Activated CD8-positive, alpha-beta memory T cell treated with anti-CD3 and anti-CD28 coated beads, Interleukin-2, amount 10 ng/mL, durations not matched to agents 7 days and 5 days (primary cell): ENCODE data around the gene CHEK2. TPM values are rescaled to one million over a fixed set of nuclear protein-coding genes. Genes with fewer than 3 reads are reported as not detected.
"Not testable (repeated sequence)": the region's sequence is repeated elsewhere in the genome, so short reads cannot be mapped to it uniquely, and the experiment has no call there.

Source experiments
- ATAC-seq: fragments of 150-1000 bp; cut with Tn5 transposase; one replicate; pipeline ENCODE4 v1.10.0; 2021; ENCODE audit warnings: moderate library complexity
- CTCF ChIA-PET: fragments of 350-600 bp; sonication (Branson Sonifier 250); formaldehyde crosslinking; loops from one replicate; lab custom pipeline; 2021; ENCODE audit warnings: antibody characterized with exemption; lab: Charles Lee
- DNase-seq: peaks from one replicate; pipeline ENCODE4 v3.0.0-alpha.2; 2020
- H3K27ac Mint-ChIP-seq: one replicate; pipeline ENCODE4 v1.8.0; 2021; ENCODE audit warnings: mild to moderate bottlenecking, mixed read lengths
- H3K27me3 Mint-ChIP-seq: one replicate; pipeline ENCODE4 v1.8.0; 2021; ENCODE audit warnings: mixed read lengths
- H3K36me3 Mint-ChIP-seq: one replicate; pipeline ENCODE4 v1.8.0; 2021; ENCODE audit warnings: mild to moderate bottlenecking, mixed read lengths
- H3K4me1 Mint-ChIP-seq: one replicate; pipeline ENCODE4 v1.8.0; 2021; ENCODE audit warnings: mixed read lengths
- H3K4me3 Mint-ChIP-seq: one replicate; pipeline ENCODE4 v1.8.0; 2021; ENCODE audit warnings: mild to moderate bottlenecking, moderate library complexity, mixed read lengths
- H3K9me3 Mint-ChIP-seq: one replicate; pipeline ENCODE4 v1.8.0; 2022; ENCODE audit warnings: low read depth, mixed read lengths
- total RNA-seq, 2 experiments: library from RNA; stranded (reverse); gene quantifications; one replicate each; pipeline ENCODE4 v1.2.3, GENCODE V29; 2021

Gene CHEK2
- total RNA-seq, 2 experiments from 2014 or later = 31.6 to 49.0 TPM

DNA sequence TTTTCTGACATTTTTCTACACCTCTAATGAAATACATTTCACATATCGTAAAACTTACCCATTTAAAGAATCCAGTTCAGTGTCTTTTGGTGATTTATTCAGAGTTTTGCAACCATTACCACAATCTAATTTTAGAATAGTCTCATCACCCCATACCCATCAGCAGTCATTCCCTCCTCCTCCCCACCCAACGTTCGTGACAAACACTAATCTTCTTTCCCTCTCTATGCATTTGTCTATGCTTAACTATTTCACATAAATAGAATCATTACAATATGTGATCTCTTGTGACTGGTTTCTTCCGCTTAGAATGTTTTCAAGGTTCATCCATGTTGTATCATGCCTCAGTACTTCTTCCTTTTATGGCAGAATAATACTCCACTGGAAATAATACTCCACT lies 71.5 kb downstream of the CHEK2 start:
- no peak overlapping the region for H3K4me3 Mint-ChIP-seq
- H3K27me3 Mint-ChIP-seq = peaks cover 45% of the 10 kb centered on the region
- H3K36me3 Mint-ChIP-seq = peaks cover 14% of the 10 kb centered on the region
- ATAC-seq = no peak
- H3K9me3 Mint-ChIP-seq = peaks cover 6% of the 10 kb centered on the region
- H3K27ac Mint-ChIP-seq = no peak overlapping the region
- peaks cover 28% of the 10 kb centered on the region for H3K4me1 Mint-ChIP-seq
- DNase-seq = no peak
- CTCF ChIA-PET = no interaction called here

DNA sequence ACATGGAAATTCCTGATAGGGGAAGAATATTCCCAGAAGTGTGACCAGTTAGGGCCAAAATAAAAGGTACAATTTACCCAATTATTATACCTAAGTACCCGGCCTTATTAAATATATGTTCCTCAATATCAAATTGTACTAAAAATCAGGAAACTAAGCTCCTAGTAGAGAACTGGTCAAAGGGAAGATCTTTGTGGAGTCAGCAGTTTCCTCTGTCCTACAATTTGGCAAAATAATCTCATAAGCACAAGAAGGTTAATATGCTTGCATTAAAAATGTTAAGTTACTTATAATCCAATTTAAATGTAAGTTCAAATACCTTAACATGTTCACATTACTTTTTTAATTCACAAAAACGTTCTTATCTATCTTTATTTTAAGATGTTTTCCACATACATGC lies 72.2 kb downstream of the CHEK2 start:
- no peak for DNase-seq
- H3K27me3 Mint-ChIP-seq = peaks cover 38% of the 10 kb centered on the region
- no peak overlapping the region for H3K4me3 Mint-ChIP-seq
- CTCF ChIA-PET = no interaction called here
- peaks cover 6% of the 10 kb centered on the region for H3K9me3 Mint-ChIP-seq
- no peak overlapping the region for H3K27ac Mint-ChIP-seq
- peaks cover 14% of the 10 kb centered on the region for H3K36me3 Mint-ChIP-seq
- H3K4me1 Mint-ChIP-seq = peaks cover 22% of the 10 kb centered on the region
- no peak for ATAC-seq

DNA sequence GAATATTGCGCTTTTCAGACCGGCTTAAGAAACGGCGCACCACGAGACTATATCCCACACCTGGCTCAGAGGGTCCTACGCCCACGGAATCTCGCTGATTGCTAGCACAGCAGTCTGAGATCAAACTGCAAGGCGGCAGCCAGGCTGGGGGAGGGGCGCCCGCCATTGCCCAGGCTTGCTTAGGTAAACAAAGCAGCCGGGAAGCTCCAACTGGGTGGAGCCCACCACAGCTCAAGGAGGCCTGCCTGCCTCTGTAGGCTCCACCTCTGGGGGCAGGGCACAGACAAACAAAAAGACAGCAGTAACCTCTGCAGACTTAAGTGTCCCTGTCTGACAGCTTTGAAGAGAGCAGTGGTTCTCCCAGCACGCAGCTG lies 78.1 kb downstream of the CHEK2 start:
- H3K27ac Mint-ChIP-seq, DNase-seq, CTCF ChIA-PET, H3K4me3 Mint-ChIP-seq, ATAC-seq, H3K9me3 Mint-ChIP-seq, H3K36me3 Mint-ChIP-seq, H3K4me1 Mint-ChIP-seq: not testable (repeated sequence)
- peaks cover 18% of the 10 kb centered on the region for H3K27me3 Mint-ChIP-seq

DNA sequence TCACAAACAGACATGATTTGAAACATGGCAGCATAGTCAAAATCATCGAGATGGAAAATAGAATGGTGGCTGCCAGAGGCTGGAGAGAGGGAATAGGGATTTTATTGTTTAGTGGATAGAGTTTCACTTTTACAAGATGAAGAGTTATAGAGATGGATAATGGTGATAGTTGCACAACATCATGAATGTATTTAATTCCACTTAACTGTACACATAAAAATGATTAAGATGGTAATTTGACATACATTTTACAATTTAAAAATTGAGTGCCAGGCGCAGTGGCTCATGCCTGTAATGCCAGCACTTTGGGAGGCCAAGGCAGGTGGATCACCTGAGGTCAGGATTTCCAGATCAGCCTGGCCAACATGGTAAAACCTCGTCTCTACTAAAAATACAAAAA lies 83.2 kb downstream of the CHEK2 start:
- Mint-ChIP-seq H3K27me3 (peaks cover 50% of the 10 kb centered on the region), H3K4me3 (no peak overlapping the region), H3K27ac (no peak overlapping the region), H3K9me3 (no peaks in the 10 kb centered on the region), H3K4me1 (no peaks in the 10 kb centered on the region), H3K36me3 (no peaks in the 10 kb centered on the region)
- ATAC-seq (no peak), DNase-seq (no peak)
- CTCF ChIA-PET = interaction anchor here (1.0 kb wide), 1 partner anchor 178 kb away, joined by 3 read pairs; no protein-coding TSS in a partner anchor

DNA sequence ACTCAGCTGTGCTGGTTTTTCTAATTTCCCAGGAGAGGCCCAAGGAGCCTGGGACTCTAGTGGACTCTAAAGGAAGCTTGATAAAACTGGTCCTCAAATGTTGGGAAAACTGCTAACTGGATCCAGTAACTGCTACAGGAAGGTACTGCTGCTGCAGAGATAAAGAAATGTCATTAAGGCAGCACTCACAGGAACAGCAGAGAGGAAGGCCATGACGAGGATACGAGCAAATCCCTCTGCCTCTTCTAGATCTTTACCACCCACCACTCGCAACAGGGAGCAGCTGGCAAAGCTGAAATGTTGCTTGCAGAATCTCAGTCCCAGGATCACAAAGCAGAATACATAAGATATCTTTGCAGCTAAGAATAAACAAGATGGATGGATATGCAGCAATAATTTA lies 85.4 kb downstream of the CHEK2 start:
- CTCF ChIA-PET = no interaction called here
- H3K36me3 Mint-ChIP-seq = no peaks in the 10 kb centered on the region
- H3K4me1 Mint-ChIP-seq = no peaks in the 10 kb centered on the region
- DNase-seq = no peak
- H3K4me3 Mint-ChIP-seq = no peak overlapping the region
- H3K9me3 Mint-ChIP-seq = no peaks in the 10 kb centered on the region
- ATAC-seq = no peak
- no peak overlapping the region for H3K27ac Mint-ChIP-seq
- H3K27me3 Mint-ChIP-seq = peaks cover 59% of the 10 kb centered on the region

DNA sequence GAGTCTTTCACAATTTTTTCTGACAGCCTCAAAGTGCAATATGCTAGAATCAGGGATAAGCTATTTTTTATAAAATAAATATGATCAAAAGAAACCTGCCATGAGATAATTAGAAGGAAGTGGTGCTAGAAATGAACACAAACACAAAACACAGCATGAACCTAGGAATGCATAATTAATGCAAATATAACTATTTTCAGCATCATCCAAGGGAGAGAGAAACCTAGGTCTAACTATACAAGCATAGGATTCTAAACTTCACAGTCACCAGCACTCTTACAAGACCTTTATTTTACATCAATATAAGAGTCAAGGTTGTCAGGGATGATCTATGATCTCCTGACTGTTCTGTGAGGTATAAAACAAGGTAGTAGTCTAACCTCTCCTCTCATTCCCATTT lies 91.2 kb downstream of the CHEK2 start:
- CTCF ChIA-PET = no interaction called here
- DNase-seq = no peak
- H3K9me3 Mint-ChIP-seq = no peaks in the 10 kb centered on the region
- ATAC-seq = no peak
- H3K36me3 Mint-ChIP-seq = no peaks in the 10 kb centered on the region
- H3K4me3 Mint-ChIP-seq = no peak overlapping the region
- H3K4me1 Mint-ChIP-seq = no peaks in the 10 kb centered on the region
- H3K27me3 Mint-ChIP-seq = peaks cover 74% of the 10 kb centered on the region
- no peak overlapping the region for H3K27ac Mint-ChIP-seq

DNA sequence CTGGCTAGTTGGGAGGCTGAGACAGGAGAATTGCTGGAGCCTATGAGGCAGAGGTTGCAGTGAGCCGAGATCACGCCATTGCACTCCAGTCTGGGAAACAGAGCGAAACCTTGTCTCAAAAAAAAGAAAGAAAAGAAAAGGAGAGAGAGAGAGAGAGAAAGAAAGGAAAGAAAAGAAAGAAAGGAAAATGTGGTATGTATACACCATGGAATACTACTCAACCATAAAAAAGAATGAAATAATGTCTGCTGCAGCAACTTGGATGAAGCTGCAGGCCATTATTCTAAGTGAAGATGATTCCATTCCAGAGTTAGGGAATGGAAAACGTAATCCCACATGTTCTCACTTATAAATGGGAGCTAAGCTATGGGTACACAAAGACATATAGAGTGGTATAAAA lies 92.8 kb downstream of the CHEK2 start:
- H3K4me1 Mint-ChIP-seq = no peaks in the 10 kb centered on the region
- no peak overlapping the region for H3K27ac Mint-ChIP-seq
- no peak for ATAC-seq
- CTCF ChIA-PET = no interaction called here
- H3K9me3 Mint-ChIP-seq = no peaks in the 10 kb centered on the region
- DNase-seq = no peak
- H3K27me3 Mint-ChIP-seq = peaks cover 70% of the 10 kb centered on the region
- no peaks in the 10 kb centered on the region for H3K36me3 Mint-ChIP-seq
- no peak overlapping the region for H3K4me3 Mint-ChIP-seq

DNA sequence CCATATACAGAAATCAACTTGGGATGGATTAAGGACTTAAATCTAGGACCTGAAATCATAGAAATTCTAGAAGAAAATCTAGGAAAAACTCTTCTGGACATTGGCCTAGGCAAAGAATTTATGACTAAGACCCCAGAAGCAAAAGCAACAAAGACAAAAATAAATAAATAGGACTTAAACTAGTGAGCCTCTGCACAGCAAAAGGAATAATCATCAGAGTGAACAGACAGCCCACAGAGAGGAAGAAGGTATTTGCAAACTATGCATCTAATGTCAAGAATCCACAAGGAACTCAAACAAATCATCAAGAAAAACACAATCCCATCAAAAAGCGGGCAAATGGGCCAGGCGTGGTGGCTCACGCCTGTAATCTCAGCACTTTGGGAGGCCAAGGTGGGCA lies 94.4 kb downstream of the CHEK2 start:
- Mint-ChIP-seq H3K4me3 (no peak overlapping the region), H3K36me3 (no peaks in the 10 kb centered on the region), H3K4me1 (no peaks in the 10 kb centered on the region), H3K9me3 (no peaks in the 10 kb centered on the region), H3K27me3 (peaks cover 65% of the 10 kb centered on the region), H3K27ac (no peak overlapping the region)
- CTCF ChIA-PET = no interaction called here
- no peak for ATAC-seq
- no peak for DNase-seq

DNA sequence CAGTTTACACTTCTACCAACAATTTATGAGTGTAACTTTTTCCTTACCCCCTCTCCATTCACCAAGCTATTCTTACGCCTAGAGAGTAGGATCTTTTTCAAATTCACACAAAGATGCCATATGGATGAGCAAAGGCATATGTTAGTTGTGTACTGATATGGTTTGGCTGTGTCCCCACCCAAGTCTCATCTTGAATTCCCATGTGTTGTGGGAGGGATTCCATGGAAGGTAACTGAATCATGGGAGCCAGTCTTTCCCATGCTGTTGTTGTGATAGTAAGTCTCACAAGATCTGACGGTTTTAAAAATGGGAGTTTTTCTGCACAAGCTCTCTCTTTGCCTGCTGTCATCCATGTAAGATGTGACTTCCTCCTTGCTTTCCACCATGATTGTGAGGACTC lies 102.3 kb downstream of the CHEK2 start:
- CTCF ChIA-PET = no interaction called here

More for the DNA sequence above, 102.3 kb downstream of the CHEK2 start:
- H3K4me1 Mint-ChIP-seq = no peaks in the 10 kb centered on the region
- ATAC-seq = no peak
- H3K9me3 Mint-ChIP-seq = no peaks in the 10 kb centered on the region
- DNase-seq = no peak
- H3K27ac Mint-ChIP-seq = no peak overlapping the region
- peaks cover 55% of the 10 kb centered on the region for H3K27me3 Mint-ChIP-seq
- H3K4me3 Mint-ChIP-seq = no peak overlapping the region
- H3K36me3 Mint-ChIP-seq = no peaks in the 10 kb centered on the region

Other genes starting within 250 kb of the CHEK2 start
- gene TTC28, start 62.0 kb downstream of the CHEK2 start, total RNA-seq = 1 to 10 TPM; 1.2 to 3.6 TPM
- gene HSCB, start 219 bp upstream of the CHEK2 start, total RNA-seq = 10 to 100 TPM; 17.6 to 19.2 TPM
- 10 to 100 TPM; 35.5 to 42.4 TPM for gene CCDC117, start 30.9 kb upstream of the CHEK2 start, total RNA-seq
- 100 to 1,000 TPM; 139 to 141 TPM for gene XBP1, start 58.7 kb upstream of the CHEK2 start, total RNA-seq
- under 1 TPM; 0.26 to 0.79 TPM for gene ZNRF3, start 141.8 kb upstream of the CHEK2 start, total RNA-seq